ENCODE results near the gene PCDHB15.

GRCh38 chr5:141234109-141234667 lies 11.0 kb upstream of the PCDHB15 start:
- TF ChIP-seq CTCF (IDR thresholded peaks at IDR 0.05) (no peak), EP300 (IDR thresholded peaks at IDR 0.05) (no peak), POLR2A (IDR thresholded peaks at IDR 0.05) (no peak)

Data from tibial nerve (tissue), 4 donors.